Colon (tissue), 2 donors: ENCODE measurements around the gene ZC3H10.
"Not testable (repeated sequence)": the region's sequence is repeated elsewhere in the genome, so short reads cannot be mapped to it uniquely, and the experiment has no call there.

Source experiments
- FAIRE-seq: peaks from 2 replicates; lab custom pipeline; 2012; peaks lifted over from hg19 to GRCh38; lab: Jason Lieb, UNC
- donor health status: control.
- donor health status: control.

ZC3H10 gene

GRCh38 chr12:56103066-56103711 is 14.9 kb upstream of the ZC3H10 start:
- FAIRE-seq = no peak

DNA sequence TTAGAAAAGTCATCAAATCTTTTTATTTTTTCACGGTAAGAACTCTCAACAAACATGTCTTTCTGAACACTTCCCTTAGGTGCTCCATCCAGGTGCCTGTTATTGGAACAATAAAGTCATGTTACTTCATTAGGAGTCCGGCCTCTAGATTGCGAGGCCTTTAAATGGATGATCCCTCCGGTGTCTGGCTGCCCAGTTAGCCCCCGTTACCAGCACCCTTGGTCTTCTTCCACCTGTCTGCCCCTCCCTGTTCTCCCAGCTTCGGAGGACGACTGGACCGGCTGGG is 14.3 kb upstream of the ZC3H10 start:
- FAIRE-seq = no peak

DNA sequence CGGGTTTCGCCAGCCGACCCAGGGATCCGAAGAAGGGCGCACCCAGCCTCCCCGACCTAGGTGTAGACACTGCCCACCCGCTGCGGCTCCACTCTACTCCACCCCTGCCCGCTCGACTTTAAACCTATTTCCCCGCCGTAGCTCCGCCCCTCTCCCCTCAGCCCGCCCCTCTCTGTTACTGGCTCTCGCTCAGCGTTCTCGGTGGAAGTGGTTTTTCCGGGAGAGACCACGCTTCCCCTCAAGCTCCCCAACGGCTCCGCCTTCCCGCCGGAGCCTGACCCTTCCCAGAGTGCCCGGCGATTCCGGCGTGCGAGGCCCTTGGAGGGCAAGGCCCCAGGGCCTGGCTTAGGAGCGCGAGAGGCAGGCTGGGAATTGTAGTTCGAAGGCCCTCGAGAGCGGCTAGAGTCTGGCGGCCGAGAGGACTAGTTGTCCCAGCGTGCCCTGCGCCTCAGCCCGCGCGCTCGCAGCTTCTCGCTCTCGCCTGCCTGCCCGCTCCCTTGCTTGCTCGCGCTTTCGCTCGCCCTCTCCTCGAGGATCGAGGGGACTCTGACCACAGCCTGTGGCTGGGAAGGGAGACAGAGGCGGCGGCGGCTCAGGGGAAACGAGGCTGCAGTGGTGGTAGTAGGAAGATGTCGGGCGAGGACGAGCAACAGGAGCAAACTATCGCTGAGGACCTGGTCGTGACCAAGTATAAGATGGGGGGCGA is 13.8 kb upstream of the ZC3H10 start, which contains the start of gene PA2G4:
PA2G4 (plus strand) TSS at position 451 of the 706 bp plus-strand sequence; CDS start at position 630, 179 bp downstream.
- no peak for FAIRE-seq

DNA sequence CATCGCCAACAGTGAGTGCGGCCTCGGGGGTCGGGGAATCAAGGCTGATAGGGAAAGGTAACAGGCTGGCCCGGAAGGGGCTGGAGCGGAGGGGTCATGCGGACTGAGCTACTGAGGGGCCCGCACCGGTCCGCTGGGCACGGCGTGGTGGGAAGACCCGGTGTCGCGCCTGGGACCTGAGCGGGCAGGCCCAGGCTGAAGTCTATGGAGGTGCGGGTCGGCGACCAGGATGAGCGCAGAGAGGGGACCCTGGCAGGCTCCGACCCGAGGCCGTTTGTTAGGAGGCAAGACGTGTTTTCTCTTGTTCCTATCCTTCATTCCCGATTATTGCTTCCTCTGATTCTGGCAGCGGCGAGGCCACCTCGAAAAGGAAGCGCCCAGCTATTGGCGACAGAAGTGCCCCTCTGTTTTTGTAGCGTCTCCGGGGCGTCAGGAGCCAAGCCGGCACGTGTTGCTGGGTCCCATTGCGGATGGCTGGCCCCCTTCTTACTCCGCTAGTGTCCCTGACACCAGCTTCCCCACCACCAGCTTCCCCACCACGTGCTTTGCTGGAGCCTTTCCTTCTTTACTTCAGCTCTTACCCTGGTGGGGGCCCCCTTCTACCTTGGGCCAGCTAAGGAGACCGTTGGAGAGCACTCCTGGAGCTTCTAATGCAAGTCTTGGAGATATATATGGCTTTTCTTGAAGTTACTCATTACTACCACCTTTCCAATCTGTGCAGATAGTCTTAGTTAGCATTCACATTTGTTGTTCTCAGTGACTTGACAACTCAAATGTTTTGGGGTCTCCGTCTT is 13.1 kb upstream of the ZC3H10 start:
- no peak for FAIRE-seq

- FAIRE-seq = no peak
Measured at GRCh38 chr12:56105609-56105902, 12.5 kb upstream of the ZC3H10 start.

GRCh38 chr12:56107242-56107641 is 10.8 kb upstream of the ZC3H10 start:
- no peak for FAIRE-seq

DNA sequence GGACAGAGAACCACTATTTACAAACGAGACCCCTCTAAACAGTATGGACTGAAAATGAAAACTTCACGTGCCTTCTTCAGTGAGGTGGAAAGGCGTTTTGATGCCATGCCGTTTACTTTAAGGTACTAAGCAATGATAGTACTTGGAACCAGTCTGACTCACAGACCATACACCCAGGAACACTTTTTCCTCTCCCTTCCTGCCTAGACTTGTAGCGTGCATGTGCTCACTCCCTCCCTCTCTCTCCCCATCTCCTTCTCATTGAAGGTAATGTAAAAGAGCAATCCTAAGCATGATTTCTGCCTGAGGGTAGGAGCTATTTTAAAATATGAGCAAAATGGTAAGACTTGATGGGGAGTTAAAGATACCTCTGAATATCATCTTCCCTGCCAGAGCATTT is 7.5 kb upstream of the ZC3H10 start:
- no peak for FAIRE-seq

DNA sequence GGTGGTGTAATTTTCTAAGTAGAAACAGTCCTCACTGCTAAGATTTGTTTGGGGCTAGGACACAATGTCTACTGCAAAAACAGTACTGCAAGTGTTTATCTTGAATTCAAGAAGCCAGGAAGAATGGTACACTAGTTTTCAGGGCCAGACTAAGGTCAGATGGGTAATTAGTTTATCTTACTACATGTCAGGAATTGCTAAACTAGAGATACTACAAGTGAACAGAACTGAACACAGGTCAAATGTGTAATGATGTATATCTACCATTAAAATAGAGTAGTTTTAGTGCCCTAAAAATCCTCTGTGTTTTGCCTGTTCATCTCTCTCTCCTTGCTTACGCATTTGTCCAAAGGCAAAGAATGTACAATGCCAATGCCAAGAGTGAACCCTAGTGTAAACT is 4.0 kb upstream of the ZC3H10 start:
- FAIRE-seq = no peak

GRCh38 chr12:56115329-56115728 is 2.7 kb upstream of the ZC3H10 start:
- FAIRE-seq = no peak

DNA sequence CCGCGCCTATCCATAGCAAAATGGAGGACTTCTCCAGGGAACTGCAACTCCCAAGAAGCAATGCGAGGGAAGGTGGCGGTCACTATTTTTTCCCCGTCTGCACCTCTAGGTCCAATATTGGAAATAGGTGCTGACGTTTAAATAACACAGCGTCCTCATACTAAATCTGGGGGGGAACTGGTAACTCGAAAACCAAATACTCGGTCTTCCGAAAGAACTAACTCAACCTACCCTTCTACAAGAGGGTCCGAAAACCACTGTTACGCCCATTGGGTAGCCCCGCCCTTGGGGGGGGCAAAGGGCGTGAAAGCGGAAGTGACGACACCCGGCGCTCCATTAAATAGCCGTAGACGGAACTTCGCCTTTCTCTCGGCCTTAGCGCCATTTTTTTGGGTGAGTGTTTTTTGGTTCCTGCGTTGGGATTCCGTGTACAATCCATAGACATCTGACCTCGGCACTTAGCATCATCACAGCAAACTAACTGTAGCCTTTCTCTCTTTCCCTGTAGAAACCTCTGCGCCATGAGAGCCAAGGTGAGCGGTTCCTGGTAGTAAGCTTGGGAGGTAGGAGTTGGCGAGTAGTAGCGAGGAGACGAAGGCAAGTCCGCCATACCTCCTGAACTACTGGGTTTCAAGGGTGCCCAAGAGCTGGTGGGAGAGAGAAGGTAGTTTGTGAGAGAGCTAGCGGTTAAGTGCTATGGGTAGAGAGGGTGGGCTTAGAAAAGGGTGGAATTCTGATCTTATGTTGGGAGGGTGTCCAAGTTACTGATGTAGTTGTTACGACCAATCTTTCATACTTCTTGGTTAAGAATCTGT is 1.6 kb upstream of the ZC3H10 start, which contains the start of gene RPL41:
RPL41 (plus strand) TSS at position 367 of the 815 bp plus-strand sequence.
- no peak for FAIRE-seq

GRCh38 chr12:56117082-56117706 is 872 bp upstream of the ZC3H10 start:
- FAIRE-seq = not testable (repeated sequence)

DNA sequence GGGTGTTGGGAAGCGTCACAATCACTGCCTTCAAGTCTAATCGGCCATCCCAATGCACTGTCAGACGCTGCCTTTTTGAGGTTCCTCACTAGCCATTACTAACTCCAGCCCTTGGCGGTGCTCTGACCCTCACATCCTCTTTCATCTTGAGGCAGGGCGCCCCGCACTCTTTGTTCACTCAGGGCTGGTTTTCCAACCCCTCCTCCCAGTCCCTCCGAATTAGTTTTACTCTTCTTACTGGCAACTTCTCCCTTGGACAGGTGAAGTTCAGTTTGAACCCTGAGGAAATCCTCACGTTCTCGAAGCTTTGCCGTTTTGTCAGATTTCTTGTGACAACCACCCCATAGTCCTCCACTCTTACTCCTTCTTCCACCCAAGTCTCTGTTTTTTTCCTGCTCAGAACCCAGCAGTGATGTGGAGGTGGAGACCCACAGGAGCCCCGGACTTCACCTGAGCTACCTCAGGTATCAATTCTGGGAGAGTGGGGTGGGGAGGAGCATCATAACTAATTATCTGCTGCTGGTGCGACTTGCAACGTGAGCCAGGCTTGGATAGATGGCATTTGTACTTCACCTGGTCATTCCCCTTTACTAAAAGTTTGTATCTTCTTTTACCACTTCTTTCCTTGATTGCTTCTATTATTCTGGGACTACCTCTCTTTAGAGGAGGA is 757 bp downstream of the ZC3H10 start:
- no peak for FAIRE-seq

DNA sequence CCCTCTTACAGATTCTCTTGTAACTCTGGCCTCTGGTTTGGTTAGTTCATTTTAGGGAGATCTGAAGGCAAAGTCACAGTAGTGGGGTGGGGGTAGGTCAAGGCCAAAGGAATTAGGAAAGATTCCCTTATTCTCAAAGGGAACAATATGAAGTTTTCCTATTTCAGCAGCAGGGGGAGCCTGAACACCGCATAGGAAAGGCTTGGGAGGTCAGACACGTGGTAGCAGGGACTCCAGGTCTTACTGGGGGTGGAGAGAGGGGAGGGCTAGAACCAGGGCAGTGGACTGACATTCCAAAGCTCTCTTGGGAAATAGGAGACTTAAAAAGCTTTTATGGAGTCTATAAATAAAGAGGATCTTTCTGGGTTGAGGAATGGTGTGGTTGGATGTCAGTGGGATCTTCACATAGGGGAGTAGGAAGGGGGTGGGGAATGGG is 1.3 kb downstream of the ZC3H10 start:
- no peak for FAIRE-seq

- no peak for FAIRE-seq
Measured at GRCh38 chr12:56120158-56120846, 2.2 kb downstream of the ZC3H10 start.

DNA sequence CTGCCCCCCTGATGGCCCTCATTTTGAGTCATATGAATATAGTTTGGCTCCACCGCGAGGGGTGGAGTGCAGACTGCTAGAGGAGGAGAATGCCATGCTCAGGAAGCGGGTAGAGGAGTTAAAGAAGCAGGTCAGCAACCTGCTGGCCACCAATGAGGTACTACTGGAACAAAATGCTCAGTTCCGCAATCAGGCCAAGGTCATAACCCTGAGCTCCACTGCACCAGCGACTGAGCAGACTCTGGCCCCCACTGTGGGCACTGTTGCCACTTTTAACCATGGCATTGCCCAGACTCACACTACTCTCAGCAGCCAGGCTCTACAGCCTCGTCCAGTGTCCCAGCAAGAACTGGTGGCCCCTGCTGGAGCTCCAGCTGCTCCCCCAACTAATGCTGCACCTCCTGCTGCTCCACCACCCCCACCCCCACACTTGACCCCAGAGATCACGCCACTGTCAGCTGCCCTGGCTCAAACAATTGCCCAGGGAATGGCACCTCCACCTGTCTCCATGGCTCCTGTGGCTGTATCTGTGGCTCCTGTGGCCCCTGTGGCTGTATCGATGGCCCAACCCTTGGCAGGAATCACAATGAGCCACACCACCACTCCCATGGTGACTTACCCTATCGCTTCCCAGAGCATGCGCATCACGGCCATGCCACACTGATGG is 3.3 kb downstream of the ZC3H10 start:
- FAIRE-seq = no peak

GRCh38 chr12:56122637-56123036 is 4.6 kb downstream of the ZC3H10 start:
- FAIRE-seq = no peak

GRCh38 chr12:56124133-56124532 is 6.1 kb downstream of the ZC3H10 start:
- no peak for FAIRE-seq

DNA sequence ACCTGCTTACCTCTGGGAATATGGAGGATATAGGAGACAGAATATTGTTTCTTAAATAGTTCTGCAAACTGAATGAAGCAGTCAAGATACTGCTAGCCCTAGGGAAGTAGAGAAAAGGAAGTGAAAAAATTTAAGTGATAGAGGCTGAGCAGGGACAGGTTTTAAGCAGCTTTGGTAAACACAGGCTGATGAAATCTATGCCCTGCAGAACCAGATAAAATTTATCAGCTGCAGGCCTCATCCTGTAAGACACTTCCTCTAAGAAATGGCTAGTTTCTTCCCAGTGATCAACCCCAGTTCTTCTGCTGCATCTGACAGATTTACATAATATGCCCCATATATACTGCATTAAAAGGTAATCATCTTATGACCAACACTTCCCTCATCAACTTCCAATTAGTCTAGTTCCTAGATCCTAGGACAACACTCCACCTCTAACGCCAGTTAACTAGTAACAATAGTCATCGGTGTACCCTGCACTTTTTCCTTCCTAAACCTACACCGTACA is 8.7 kb downstream of the ZC3H10 start:
- FAIRE-seq = no peak

DNA sequence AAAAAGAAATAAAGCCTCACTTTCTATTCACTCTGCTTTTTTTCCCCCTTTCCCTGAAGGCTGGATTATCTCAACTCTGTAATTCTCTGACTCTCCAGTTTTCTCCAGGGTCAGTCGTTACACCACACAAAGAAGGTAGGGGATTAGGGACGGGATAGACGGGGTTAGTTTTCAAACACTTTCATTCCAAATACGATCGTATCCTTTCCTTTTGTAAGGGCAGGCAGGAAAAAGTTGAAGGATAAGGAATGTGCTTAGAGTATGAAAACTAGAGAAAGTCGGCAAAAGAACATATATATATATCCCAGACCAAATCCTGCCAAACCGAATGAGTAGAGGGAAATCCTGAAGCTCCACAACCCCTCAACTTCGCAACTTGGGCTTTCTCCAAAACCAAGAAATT is 9.4 kb downstream of the ZC3H10 start:
- no peak for FAIRE-seq
